HFFc6 (cell line): Measurements from ENCODE around the gene CLIC3. TPM values are rescaled to one million over a fixed set of nuclear protein-coding genes. Genes with fewer than 3 reads are reported as not detected.
A peak's percentile ranks its signal among the peaks of the same experiment; 100 is the strongest.

Experiments
- DNase-seq: peaks from one replicate; pipeline ENCODE4 v3.0.0-alpha.2; 2018
- H3K27ac Mint-ChIP-seq: 2 replicates; pipeline ENCODE4 v1.8.0; 2020; ENCODE audit warnings: mild to moderate bottlenecking, mixed read lengths
- H3K27me3 Mint-ChIP-seq: 2 replicates; pipeline ENCODE4 v1.8.0; 2021; ENCODE audit warnings: mild to moderate bottlenecking, moderate library complexity, mixed read lengths; ENCODE audit not compliant: insufficient read depth
- H3K36me3 Mint-ChIP-seq: 2 replicates; pipeline ENCODE4 v1.8.0; 2021; ENCODE audit warnings: low read depth, mixed read lengths
- H3K4me1 Mint-ChIP-seq: 2 replicates; pipeline ENCODE4 v1.8.0; 2020; ENCODE audit warnings: low read depth, mixed read lengths
- H3K4me3 Mint-ChIP-seq: 2 replicates; pipeline ENCODE4 v1.8.0; 2020; ENCODE audit warnings: mild to moderate bottlenecking, moderate library complexity, mixed read lengths
- H3K9me3 Mint-ChIP-seq: 2 replicates; pipeline ENCODE4 v1.8.0; 2020; ENCODE audit warnings: mild to moderate bottlenecking, mixed read lengths
- CTCF ChIP-seq: fragments of 200-600 bp; sonication (generic); IDR thresholded peaks from 2 replicates; pipeline ENCODE4 v1.5.0; 2021; ENCODE audit warnings: antibody characterized with exemption, mild to moderate bottlenecking
- total RNA-seq, 6 experiments: library from RNA; stranded (reverse); fragmentation: NEBNext Ultra II Directional; extraction: Animal tissue kit (Norgen Biotek cat#: 25700); gene quantifications; 2 replicates in 1 of 6; 3 replicates in 5 of 6; pipeline ENCODE4 v1.2.3, GENCODE V29; 2021

CLIC3 gene
- total RNA-seq, 6 experiments from 2014 or later: 2.7 to 14.6 (median 4.0) TPM

DNA sequence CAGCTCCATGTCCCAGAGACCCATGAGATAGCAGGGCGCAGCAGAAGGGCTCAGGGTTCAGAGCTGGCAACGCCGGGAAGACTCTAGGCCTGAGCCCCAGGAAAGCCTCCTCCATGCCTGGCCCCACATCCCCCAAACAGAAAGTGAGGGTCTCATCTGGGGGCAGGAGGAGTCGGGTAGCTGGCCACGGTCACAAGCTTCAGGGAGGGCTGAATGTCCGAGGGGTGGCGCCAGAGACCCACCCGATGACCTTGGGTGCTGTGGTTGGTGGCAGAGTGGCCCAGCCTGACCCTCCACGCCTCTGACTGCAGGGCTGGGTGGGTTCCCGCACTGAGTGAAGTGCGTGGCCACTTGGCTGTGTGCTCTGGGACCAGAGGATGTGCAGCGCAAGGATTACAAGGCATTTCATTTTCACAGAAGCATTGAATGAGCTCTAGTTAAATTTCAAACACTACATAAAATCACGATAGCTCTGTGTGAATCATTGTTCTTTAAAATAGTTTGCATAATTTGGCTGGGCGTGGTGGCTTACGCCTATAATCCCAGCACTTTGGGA is 48.3 kb downstream of the CLIC3 start:
- no peaks in the 10 kb centered on the region for H3K9me3 Mint-ChIP-seq
- peaks cover 2% of the 10 kb centered on the region; the same call in 1 of the 2 replicates for H3K27me3 Mint-ChIP-seq
- peak; percentile 46; the same call in 1 of the 2 replicates for TF ChIP-seq CTCF
- H3K4me1 Mint-ChIP-seq: peaks cover 10% of the 10 kb centered on the region
- H3K27ac Mint-ChIP-seq: peak overlapping the region; percentile 66; the same call in 1 of the 2 replicates
- peak; percentile 38 for DNase-seq
- H3K4me3 Mint-ChIP-seq: peak overlapping the region; percentile 14; the same call in 1 of the 2 replicates
- no peaks in the 10 kb centered on the region for H3K36me3 Mint-ChIP-seq

GRCh38 chr9:136947028-136947891 is 49.1 kb downstream of the CLIC3 start:
- no peak for TF ChIP-seq CTCF
- Mint-ChIP-seq H3K9me3 (no peaks in the 10 kb centered on the region), H3K36me3 (no peaks in the 10 kb centered on the region), H3K4me1 (peaks cover 10% of the 10 kb centered on the region), H3K27me3 (peaks cover 2% of the 10 kb centered on the region; the same call in 1 of the 2 replicates), H3K4me3 (no peak overlapping the region), H3K27ac (no peak overlapping the region; the same call in 1 of the 2 replicates)
- no peak for DNase-seq

GRCh38 chr9:136946228-136947027 is 49.9 kb downstream of the CLIC3 start:
- Mint-ChIP-seq H3K27me3 (peaks cover 2% of the 10 kb centered on the region; the same call in 1 of the 2 replicates), H3K4me3 (no peak overlapping the region), H3K9me3 (no peaks in the 10 kb centered on the region), H3K27ac (no peak overlapping the region), H3K4me1 (peaks cover 10% of the 10 kb centered on the region), H3K36me3 (no peaks in the 10 kb centered on the region; the same call in 1 of the 2 replicates)
- no peak for TF ChIP-seq CTCF
- DNase-seq: no peak

- H3K27ac Mint-ChIP-seq: no peak overlapping the region
- H3K4me1 Mint-ChIP-seq: peaks cover 10% of the 10 kb centered on the region
- TF ChIP-seq CTCF: no peak
- H3K27me3 Mint-ChIP-seq: peaks cover 2% of the 10 kb centered on the region; the same call in 1 of the 2 replicates
- no peak overlapping the region for H3K4me3 Mint-ChIP-seq
- no peaks in the 10 kb centered on the region for H3K9me3 Mint-ChIP-seq
- no peak for DNase-seq
- H3K36me3 Mint-ChIP-seq: no peaks in the 10 kb centered on the region; the same call in 1 of the 2 replicates
These were observed 50.8 kb downstream of the CLIC3 start for GRCh38 chr9:136945333-136946227.

Other genes starting within 250 kb of the CLIC3 start
- not detected for gene LCN6, start 248.0 kb downstream of the CLIC3 start, total RNA-seq
- gene LCN8, start 238.3 kb downstream of the CLIC3 start, total RNA-seq: not detected
- gene LCN15, start 232.1 kb downstream of the CLIC3 start, total RNA-seq: not detected
- gene TMEM141, start 205.2 kb downstream of the CLIC3 start, total RNA-seq: 10 to 100 TPM; 46.1 to 62.2 (median 52.6) TPM
- under 1 TPM; 0.25 to 0.87 (median 0.34) TPM for gene CCDC183, start 200.2 kb downstream of the CLIC3 start, total RNA-seq
- 10 to 100 TPM; 77.8 to 87.7 (median 84.0) TPM for gene RABL6, start 188.6 kb downstream of the CLIC3 start, total RNA-seq
- gene AJM1, start 154.1 kb downstream of the CLIC3 start, total RNA-seq: 1 to 10 TPM; 4.5 to 8.0 (median 5.3) TPM
- gene PHPT1, start 147.2 kb downstream of the CLIC3 start, total RNA-seq: 100 to 1,000 TPM; 156 to 181 (median 169) TPM
- 1 to 10 TPM; 2.3 to 3.4 (median 3.0) TPM for gene MAMDC4, start 144.2 kb downstream of the CLIC3 start, total RNA-seq
- 100 to 1,000 TPM; 369 to 460 (median 443) TPM for gene EDF1, start 130.3 kb downstream of the CLIC3 start, total RNA-seq
- gene TRAF2, start 110.1 kb downstream of the CLIC3 start, total RNA-seq: 10 to 100 TPM; 11.1 to 15.9 (median 13.6) TPM
- 100 to 1,000 TPM in 1 of 6 experiments, 10 to 100 TPM in 5; 89.1 to 102 (median 94.4) TPM for gene FBXW5, start 51.8 kb downstream of the CLIC3 start, total RNA-seq
- 1 to 10 TPM in 3 of 6 experiments, under 1 TPM in 3; 0.51 to 1.8 (median 0.97) TPM for gene C8G, start 51.3 kb downstream of the CLIC3 start, total RNA-seq
- gene LCN12, start 44.3 kb downstream of the CLIC3 start, total RNA-seq: under 1 TPM in 2 of 6 experiments, not detected in 4; 0.14 to 0.31 TPM
- not detected for gene PTGDS, start 19.1 kb downstream of the CLIC3 start, total RNA-seq
- not detected for gene LCNL1, start 13.6 kb downstream of the CLIC3 start, total RNA-seq
- 10 to 100 TPM; 26.0 to 42.6 (median 29.0) TPM for gene PAXX, start 4.1 kb downstream of the CLIC3 start, total RNA-seq
- 10 to 100 TPM; 18.3 to 36.3 (median 23.6) TPM for gene ABCA2, start 31.7 kb upstream of the CLIC3 start, total RNA-seq
- not detected for gene FUT7, start 35.5 kb upstream of the CLIC3 start, total RNA-seq
- 100 to 1,000 TPM; 112 to 197 (median 119) TPM for gene NPDC1, start 49.6 kb upstream of the CLIC3 start, total RNA-seq
- under 1 TPM in 3 of 6 experiments, not detected in 3; 0.12 to 0.28 (median 0.16) TPM for gene ENTPD2, start 57.5 kb upstream of the CLIC3 start, total RNA-seq
- gene SAPCD2, start 74.0 kb upstream of the CLIC3 start, total RNA-seq: 10 to 100 TPM in 5 of 6 experiments, 1 to 10 TPM in 1; 7.7 to 14.8 (median 11.3) TPM
- 10 to 100 TPM in 5 of 6 experiments, 1 to 10 TPM in 1; 9.4 to 13.1 (median 10.6) TPM for gene UAP1L1, start 80.9 kb upstream of the CLIC3 start, total RNA-seq
- gene MAN1B1, start 90.4 kb upstream of the CLIC3 start, total RNA-seq: 10 to 100 TPM; 70.1 to 90.2 (median 77.6) TPM
- gene DPP7, start 118.2 kb upstream of the CLIC3 start, total RNA-seq: 10 to 100 TPM; 47.5 to 90.2 (median 51.1) TPM
- gene GRIN1, start 142.6 kb upstream of the CLIC3 start, total RNA-seq: 1 to 10 TPM in 1 of 6 experiments, under 1 TPM in 2, not detected in 3; 0.51 to 1.1 (median 0.66) TPM
- gene LRRC26, start 173.5 kb upstream of the CLIC3 start, total RNA-seq: not detected
- not detected for gene TMEM210, start 175.5 kb upstream of the CLIC3 start, total RNA-seq
- gene ANAPC2, start 192.0 kb upstream of the CLIC3 start, total RNA-seq: 10 to 100 TPM; 34.8 to 41.5 (median 37.4) TPM
- gene SSNA1, start 192.1 kb upstream of the CLIC3 start, total RNA-seq: 10 to 100 TPM; 76.7 to 82.8 (median 82.1) TPM
- 10 to 100 TPM in 4 of 6 experiments, 1 to 10 TPM in 2; 9.9 to 18.1 (median 13.3) TPM for gene TPRN, start 204.2 kb upstream of the CLIC3 start, total RNA-seq
- gene TMEM203, start 209.1 kb upstream of the CLIC3 start, total RNA-seq: 10 to 100 TPM; 38.7 to 47.4 (median 40.1) TPM
- gene NDOR1, start 209.1 kb upstream of the CLIC3 start, total RNA-seq: 10 to 100 TPM; 13.1 to 17.3 (median 16.6) TPM
- 1 to 10 TPM; 2.5 to 3.8 (median 3.4) TPM for gene RNF208, start 225.7 kb upstream of the CLIC3 start, total RNA-seq
- under 1 TPM; 0.41 to 0.97 (median 0.68) TPM for gene CYSRT1, start 228.6 kb upstream of the CLIC3 start, total RNA-seq
- not detected for gene RNF224, start 230.9 kb upstream of the CLIC3 start, total RNA-seq
- not detected for gene SLC34A3, start 234.3 kb upstream of the CLIC3 start, total RNA-seq
- 100 to 1,000 TPM; 415 to 760 (median 681) TPM for gene TUBB4B, start 244.7 kb upstream of the CLIC3 start, total RNA-seq